Activated CD4-positive, CD25-positive, alpha-beta regulatory T cell treated with anti-CD3 and anti-CD28 coated beads, Interleukin-2, amount 50 U/mL, for 72 hours (primary cell): ENCODE measurements around the gene RPL13.
"Not testable (repeated sequence)": the region's sequence is repeated elsewhere in the genome, so short reads cannot be mapped to it uniquely, and the experiment has no call there.

Source experiments
- DNase-seq: peaks from one replicate; pipeline ENCODE4 v3.0.0; 2021

Gene RPL13

GRCh38 chr16:89581045-89581695 is 20.7 kb downstream of the RPL13 start:
- no peak for DNase-seq

DNA sequence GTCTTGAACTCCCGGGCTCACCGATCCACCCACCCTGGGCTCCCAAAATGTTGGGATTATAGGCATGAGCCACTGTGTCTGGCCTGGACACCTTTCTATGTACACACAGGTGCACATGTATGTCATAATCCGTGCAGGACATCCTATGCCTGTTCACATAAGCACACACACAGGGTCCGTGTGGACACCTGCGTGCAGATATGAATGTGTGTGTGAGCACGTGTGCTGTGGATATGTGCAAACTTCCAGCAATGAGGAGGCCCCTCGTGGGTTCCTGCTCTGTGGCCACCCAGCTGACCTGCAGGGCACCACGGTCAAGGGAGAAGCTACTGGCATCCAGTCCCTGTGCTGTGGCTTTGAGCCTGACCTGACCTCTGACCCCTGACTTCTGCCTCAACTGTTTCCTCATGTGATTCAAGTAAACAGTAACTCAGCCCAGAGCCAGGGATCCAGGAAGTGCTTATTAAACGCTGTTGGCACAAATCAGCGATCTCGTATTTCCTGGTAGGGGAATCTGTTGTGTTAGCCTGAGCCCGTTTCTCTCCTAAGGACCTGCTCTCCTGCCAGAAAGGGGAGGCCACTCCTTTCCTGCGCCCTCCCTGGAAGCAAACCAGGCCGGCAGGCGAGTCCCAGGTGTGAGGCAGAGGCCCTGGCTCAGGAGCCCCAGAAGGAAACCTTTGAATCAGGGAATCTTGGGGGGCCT is 21.5 kb downstream of the RPL13 start:
- no peak for DNase-seq

- no peak for DNase-seq
Measured at GRCh38 chr16:89582614-89583196, 22.2 kb downstream of the RPL13 start.

DNA sequence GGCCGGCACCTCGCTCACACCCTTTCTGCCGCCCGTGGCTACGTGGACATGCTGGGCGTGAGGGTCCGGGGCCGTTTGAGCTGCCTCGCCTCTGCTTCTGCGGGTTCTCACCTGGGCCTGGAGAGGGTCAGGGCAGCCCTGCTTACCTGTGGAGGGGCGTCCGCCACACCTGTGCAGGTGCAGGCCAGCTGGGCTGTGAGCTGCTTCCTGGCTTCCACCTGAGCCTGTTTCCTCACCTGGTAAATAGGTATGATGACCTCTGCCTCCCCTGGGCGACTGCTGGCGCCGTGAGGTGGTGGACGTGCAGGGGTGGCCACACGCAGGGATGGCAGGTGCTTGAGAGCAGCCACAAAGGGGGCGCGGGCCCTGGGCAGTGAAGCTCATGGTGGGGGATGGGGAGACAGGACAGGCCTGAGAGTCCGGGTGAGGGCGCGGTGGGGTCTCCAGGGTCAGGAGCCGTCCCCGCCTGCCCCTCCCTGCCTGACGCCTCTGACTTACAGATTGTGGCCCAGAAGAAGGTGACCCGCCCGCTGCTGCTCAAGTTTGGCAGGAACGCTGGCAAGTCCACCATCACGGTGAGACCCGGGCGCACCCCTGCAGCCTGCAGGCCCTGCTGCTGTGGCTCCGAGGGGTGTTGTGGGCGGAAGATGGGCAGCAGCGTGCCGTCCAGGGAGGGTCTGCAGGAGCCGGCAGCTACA is 22.9 kb downstream of the RPL13 start:
- no peak for DNase-seq

DNA sequence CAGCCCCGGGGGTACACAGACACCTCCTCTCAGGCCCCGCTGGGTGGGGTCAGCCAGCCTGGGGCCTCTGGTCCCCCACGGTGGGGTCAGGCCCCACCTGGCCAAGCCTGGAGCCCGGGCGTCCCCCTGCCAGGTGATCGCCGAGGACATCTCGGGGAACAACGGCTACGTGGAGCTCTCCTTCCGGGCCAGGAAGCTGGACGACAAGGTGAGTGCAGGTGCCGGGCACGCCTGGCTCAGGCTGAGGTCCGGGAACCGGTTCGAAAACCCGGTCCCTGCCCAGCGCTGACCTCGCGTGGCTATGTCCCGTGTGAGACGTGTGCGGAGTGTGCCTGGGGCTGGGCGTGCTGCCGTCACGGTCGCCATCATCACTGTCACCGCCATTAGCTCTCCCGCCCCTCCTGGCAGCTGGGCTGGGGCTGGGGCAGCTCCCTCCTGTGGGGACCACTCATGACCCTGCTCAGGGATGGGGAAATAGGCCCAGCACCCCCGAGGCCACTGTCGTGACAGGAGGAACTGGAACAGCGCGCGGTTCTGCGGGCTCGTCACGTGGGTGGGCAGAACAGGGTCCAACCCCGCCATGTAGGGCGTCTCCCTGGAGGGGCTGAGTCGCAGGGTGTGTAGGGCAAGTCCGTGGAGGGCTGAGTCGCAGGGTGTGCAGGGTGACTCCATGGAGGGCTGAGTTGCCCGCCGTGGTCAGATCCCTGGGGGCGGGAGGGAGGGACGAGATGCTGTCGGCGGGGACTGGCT is 23.6 kb downstream of the RPL13 start:
- DNase-seq, result no peak

- DNase-seq, result no peak
Measured at GRCh38 chr16:89584768-89585549, 24.5 kb downstream of the RPL13 start.

- DNase-seq, result no peak
Measured at GRCh38 chr16:89586218-89586617, 25.7 kb downstream of the RPL13 start.

DNA sequence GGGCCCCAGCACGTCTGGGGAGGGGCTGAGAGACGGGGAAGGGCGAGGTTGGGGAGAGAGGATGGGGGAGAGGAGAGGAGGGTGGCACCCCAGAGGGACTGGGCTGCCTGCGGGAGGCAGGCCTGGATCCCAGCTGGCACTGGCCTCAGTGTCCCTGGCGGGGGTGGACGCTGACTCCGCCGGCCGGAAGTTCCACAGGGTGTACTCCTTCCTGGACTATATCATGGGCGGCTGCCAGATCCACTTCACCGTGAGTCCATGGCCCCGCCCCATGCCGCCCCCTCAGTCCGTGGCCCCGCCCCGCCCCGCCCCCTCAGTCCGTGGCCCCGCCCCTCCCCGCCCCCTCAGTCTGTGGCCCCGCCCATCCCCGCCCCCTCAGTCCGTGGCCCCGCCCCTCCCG is 26.4 kb downstream of the RPL13 start:
- no peak for DNase-seq

DNA sequence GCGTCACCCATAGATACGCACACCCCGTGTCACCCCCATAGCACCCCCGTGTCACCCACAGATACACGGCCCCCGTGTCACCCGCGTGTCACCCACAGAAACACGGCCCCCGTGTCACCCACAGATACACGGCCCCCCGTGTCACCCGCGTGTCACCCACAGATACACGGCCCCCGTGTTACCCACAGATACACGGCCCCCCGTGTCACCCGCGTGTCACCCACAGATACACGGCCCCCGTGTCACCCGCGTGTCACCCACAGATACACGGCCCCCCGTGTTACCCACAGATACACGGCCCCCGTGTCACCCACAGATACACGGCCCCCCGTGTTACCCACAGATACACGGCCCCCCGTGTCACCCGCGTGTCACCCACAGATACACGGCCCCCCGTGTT is 27.2 kb downstream of the RPL13 start:
- not testable (repeated sequence) for DNase-seq

DNA sequence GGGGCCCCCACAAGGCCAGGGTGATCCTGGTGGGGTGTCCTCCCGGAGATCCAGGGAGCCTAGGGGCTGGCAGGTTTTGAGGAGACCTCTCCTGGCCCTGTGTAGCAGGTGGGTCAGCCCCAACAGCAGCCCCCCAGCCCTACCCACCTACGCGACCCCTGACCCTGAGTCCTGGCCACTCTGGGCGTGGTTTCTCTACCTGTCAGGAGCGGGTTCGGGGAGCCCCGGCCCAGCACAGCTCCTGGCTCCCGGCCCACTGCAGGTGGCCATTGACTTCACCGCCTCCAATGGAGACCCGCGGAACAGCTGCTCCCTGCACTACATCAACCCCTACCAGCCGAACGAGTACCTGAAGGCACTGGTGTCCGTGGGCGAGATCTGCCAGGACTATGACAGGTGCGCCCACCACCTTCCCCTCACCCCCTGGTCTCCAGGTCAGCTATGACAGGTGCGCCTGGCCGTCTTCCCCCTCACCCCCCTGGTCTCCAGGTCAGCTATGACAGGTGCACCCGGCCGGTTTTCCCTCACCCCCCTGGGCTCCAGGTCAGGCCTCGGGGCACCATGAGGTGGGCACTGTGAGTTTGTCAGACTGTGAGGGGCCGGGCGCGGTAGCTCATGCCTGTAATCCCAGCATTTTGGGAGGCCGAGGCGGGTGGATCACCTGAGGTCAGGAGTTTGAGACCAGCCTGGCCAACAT is 28.1 kb downstream of the RPL13 start:
- no peak for DNase-seq

DNA sequence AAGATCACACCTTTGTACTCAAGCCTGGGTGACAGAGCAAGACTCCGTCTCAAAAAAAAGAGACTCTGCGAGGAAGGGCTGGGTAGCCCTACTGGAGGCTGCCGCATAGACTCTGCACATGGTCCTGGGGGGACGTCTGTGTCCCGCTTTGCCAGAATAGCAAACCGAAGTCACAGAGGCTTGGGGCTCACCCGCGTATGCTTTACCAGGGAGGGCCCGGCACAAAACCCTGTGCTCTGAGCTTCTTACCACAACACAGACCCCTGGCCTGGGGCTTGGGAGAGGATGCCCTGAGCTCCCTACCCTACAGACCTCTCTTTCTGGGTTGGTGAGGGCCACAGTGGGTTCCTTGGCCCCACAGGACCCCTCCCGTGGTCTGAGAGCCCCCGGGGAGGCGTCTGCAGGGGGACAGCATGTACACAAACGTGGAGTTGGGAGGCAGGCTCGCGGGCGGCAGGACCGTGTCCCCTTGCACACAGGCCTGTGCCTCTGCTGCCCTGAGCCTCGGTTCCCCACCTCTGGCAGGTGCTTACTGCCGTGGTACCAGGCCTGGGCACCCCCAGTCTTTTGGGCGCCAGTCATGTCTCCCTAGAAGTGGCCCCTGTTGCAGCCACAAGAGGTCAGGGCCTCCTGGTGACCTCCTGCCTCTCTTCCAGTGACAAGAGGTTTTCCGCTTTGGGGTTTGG is 28.9 kb downstream of the RPL13 start:
- DNase-seq, result no peak

- DNase-seq, result no peak
Measured at GRCh38 chr16:89593841-89594240, 33.4 kb downstream of the RPL13 start.

DNA sequence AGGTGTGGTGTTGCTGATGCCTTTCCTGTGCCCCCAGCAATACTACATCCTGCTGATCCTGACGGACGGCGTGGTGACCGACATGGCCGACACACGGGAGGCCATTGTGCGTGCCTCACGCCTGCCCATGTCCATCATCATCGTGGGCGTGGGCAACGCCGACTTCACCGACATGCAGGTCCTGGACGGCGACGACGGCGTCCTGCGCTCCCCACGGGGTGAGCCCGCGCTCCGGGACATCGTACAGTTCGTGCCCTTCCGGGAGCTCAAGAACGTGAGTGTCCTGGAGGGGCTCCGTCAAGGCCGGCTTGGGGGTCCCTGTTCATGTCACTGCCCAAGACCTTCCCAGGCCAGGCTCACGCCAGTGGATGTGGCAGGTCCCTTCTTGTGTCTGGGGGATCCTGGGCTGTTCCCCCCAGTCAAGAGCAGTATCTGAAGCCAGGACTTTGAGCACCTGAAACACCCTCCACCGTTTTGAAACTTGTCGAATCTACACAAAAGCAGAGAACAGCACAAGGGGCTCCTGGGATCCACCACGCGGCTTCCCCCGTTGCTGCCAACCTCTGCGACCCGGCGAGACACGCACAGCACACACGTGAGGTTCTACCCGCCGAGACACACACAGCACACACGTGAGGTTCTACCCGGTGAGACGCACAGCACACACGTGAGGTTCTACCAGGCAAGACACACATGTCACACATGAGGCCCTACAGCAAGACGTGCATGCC is 35.0 kb downstream of the RPL13 start:
- no peak for DNase-seq

DNA sequence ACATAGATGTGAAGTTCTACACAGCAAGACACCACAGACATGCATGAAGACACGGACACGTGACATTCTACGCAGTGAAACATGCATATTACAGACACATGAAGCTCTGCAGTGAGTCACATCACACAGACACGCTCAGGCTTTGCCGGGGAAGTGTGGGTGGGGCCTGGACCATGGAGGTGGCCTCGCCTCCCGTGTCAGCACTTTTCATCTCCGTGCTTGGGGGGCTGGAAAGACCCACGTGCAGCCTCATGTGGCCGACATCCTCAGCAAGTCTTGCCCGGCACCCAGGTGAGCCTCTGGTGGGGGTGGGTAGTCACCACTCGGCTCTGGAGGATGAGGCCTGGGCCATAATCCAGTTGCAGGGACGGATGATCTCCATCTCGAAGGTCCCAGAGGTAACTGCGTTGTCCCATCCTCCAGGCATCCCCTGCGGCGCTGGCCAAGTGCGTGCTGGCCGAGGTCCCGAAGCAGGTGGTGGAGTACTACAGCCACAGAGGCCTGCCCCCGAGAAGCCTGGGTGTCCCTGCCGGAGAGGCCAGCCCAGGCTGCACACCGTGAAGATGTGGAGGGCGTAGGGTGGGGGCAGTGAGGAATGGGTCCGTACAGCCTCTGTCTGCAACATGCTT is 35.7 kb downstream of the RPL13 start:
- no peak for DNase-seq

GRCh38 chr16:89596957-89597649 is 36.6 kb downstream of the RPL13 start:
- DNase-seq, result no peak

DNA sequence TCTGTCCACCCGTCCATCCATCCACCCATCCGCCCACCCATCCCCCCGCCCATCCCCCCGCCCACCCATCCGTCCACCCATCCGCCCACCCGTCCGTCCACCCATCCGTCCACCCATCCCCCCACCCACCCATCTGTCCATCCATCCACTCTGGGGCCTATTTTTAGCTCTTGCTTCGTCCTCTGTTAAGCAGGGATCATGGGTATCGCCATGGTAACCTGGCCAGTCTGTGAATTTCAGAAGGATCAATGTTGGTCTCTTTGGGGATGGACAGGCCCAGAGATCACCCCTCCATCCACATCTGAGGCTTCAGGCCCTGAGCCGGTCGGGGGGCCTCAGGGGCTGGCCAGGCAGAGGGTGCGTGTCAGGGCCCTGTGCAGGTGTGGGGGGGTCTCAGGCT is 37.7 kb downstream of the RPL13 start:
- DNase-seq, result no peak

DNA sequence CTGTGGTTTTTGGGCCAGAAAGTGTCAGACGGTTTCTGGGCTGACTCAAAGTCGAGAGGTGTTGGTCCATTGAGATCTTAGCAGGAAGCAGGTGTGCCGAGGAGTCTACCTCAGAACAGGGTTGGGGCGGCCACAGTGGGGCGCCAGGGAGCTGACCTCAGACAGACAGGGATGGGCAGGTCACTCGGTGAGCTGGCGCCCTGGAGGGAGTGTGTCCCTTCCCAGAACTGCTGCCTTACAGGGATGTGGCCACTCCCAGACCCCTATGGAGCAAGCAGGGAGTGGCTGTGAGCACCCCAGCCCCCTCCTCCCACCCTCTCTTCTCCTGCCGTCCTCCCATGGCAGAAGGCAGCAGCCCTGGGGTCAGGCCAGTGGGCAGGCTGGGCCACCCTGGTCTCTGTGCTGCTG is 39.0 kb downstream of the RPL13 start:
- peak; percentile 52 for DNase-seq

- DNase-seq, result no peak
Measured at GRCh38 chr16:89599902-89600301, 39.4 kb downstream of the RPL13 start.

- DNase-seq, result no peak
Measured at GRCh38 chr16:89600427-89600826, 39.9 kb downstream of the RPL13 start.
